IPS-15b (cell line): Measurements from ENCODE around the gene GMPR.

Source experiments
- H3K27me3 ChIP-seq: one replicate; pipeline ENCODE4 v1.6.1; 2013; ENCODE audit warnings: low read length; ENCODE audit not compliant: control insufficient read depth, insufficient read depth
- H3K36me3 ChIP-seq: one replicate; pipeline ENCODE4 v1.6.1; 2013; ENCODE audit warnings: low read length; ENCODE audit not compliant: control insufficient read depth, insufficient read depth
- H3K4me1 ChIP-seq: one replicate; pipeline ENCODE4 v1.6.1; 2013; ENCODE audit warnings: mild to moderate bottlenecking, low read length; ENCODE audit not compliant: control insufficient read depth, insufficient read depth
- H3K4me3 ChIP-seq: one replicate; pipeline ENCODE4 v1.5.1; 2013; ENCODE audit warnings: low read depth, low read length
- H3K9ac ChIP-seq: one replicate; pipeline ENCODE4 v1.6.1; 2013; ENCODE audit warnings: low read depth, mild to moderate bottlenecking, low read length
- H3K9me3 ChIP-seq: one replicate; pipeline ENCODE4 v1.6.1; 2013; ENCODE audit warnings: mild to moderate bottlenecking, low read length; ENCODE audit not compliant: control insufficient read depth, insufficient read depth

GMPR gene

GRCh38 chr6:16318538-16318937 is 80.2 kb downstream of the GMPR start:
- Histone ChIP-seq H3K27me3 (no peaks in the 10 kb centered on the region), H3K9ac (no peak overlapping the region), H3K4me1 (peaks cover 8% of the 10 kb centered on the region), H3K4me3 (no peak overlapping the region), H3K36me3 (no peaks in the 10 kb centered on the region), H3K9me3 (no peaks in the 10 kb centered on the region)

GRCh38 chr6:16318953-16319720 is 80.8 kb downstream of the GMPR start:
- Histone ChIP-seq H3K4me1 (peaks cover 10% of the 10 kb centered on the region), H3K9me3 (no peaks in the 10 kb centered on the region), H3K4me3 (no peak overlapping the region), H3K9ac (no peak overlapping the region), H3K27me3 (no peaks in the 10 kb centered on the region), H3K36me3 (no peaks in the 10 kb centered on the region)

- no peaks in the 10 kb centered on the region for H3K27me3 ChIP-seq
- no peaks in the 10 kb centered on the region for H3K9me3 ChIP-seq
- peaks cover 13% of the 10 kb centered on the region for H3K4me1 ChIP-seq
- H3K9ac ChIP-seq = no peak overlapping the region
- no peak overlapping the region for H3K4me3 ChIP-seq
- no peaks in the 10 kb centered on the region for H3K36me3 ChIP-seq
Measured at GRCh38 chr6:16319813-16320532, 81.6 kb downstream of the GMPR start.

- no peaks in the 10 kb centered on the region for H3K9me3 ChIP-seq
- H3K27me3 ChIP-seq = no peaks in the 10 kb centered on the region
- H3K36me3 ChIP-seq = no peaks in the 10 kb centered on the region
- no peak overlapping the region for H3K4me3 ChIP-seq
- peaks cover 13% of the 10 kb centered on the region for H3K4me1 ChIP-seq
- no peak overlapping the region for H3K9ac ChIP-seq
Measured at GRCh38 chr6:16320533-16321340, 82.3 kb downstream of the GMPR start.

- Histone ChIP-seq H3K4me1 (peaks cover 13% of the 10 kb centered on the region), H3K4me3 (no peak overlapping the region), H3K9ac (no peak overlapping the region), H3K36me3 (no peaks in the 10 kb centered on the region), H3K27me3 (no peaks in the 10 kb centered on the region), H3K9me3 (no peaks in the 10 kb centered on the region)
Measured at GRCh38 chr6:16321341-16321710, 82.9 kb downstream of the GMPR start.

- Histone ChIP-seq H3K4me1 (peaks cover 13% of the 10 kb centered on the region), H3K4me3 (no peak overlapping the region), H3K27me3 (no peaks in the 10 kb centered on the region), H3K9ac (no peak overlapping the region), H3K9me3 (no peaks in the 10 kb centered on the region), H3K36me3 (peaks cover 2% of the 10 kb centered on the region)
Measured at GRCh38 chr6:16321826-16322225, 83.4 kb downstream of the GMPR start.

GRCh38 chr6:16322666-16323312 is 84.4 kb downstream of the GMPR start:
- no peaks in the 10 kb centered on the region for H3K27me3 ChIP-seq
- H3K4me1 ChIP-seq = peaks cover 13% of the 10 kb centered on the region
- H3K9ac ChIP-seq = no peak overlapping the region
- no peak overlapping the region for H3K4me3 ChIP-seq
- no peaks in the 10 kb centered on the region for H3K9me3 ChIP-seq
- peaks cover 2% of the 10 kb centered on the region for H3K36me3 ChIP-seq

- H3K4me1 ChIP-seq = peaks cover 13% of the 10 kb centered on the region
- peaks cover 2% of the 10 kb centered on the region for H3K36me3 ChIP-seq
- H3K27me3 ChIP-seq = no peaks in the 10 kb centered on the region
- H3K4me3 ChIP-seq = no peak overlapping the region
- no peaks in the 10 kb centered on the region for H3K9me3 ChIP-seq
- no peak overlapping the region for H3K9ac ChIP-seq
Measured at GRCh38 chr6:16324184-16324583, 85.8 kb downstream of the GMPR start.

GRCh38 chr6:16324606-16325225 is 86.3 kb downstream of the GMPR start:
- Histone ChIP-seq H3K9me3 (no peaks in the 10 kb centered on the region), H3K36me3 (peaks cover 2% of the 10 kb centered on the region), H3K4me1 (peaks cover 13% of the 10 kb centered on the region), H3K4me3 (no peak overlapping the region), H3K27me3 (no peaks in the 10 kb centered on the region), H3K9ac (no peak overlapping the region)

- H3K9me3 ChIP-seq = no peaks in the 10 kb centered on the region
- peaks cover 2% of the 10 kb centered on the region for H3K36me3 ChIP-seq
- peaks cover 7% of the 10 kb centered on the region for H3K4me1 ChIP-seq
- H3K4me3 ChIP-seq = no peak overlapping the region
- no peak overlapping the region for H3K9ac ChIP-seq
- no peaks in the 10 kb centered on the region for H3K27me3 ChIP-seq
Measured at GRCh38 chr6:16326531-16326930, 88.1 kb downstream of the GMPR start.
